GM12891 (cell line): ENCODE measurements around the gene CBX2.

Experiments used
- DNase-seq: peaks from one replicate; pipeline ENCODE4 v3.0.0; 2011; ENCODE audit warnings: low spot score; ENCODE audit not compliant: insufficient read length
- FAIRE-seq: peaks from 2 replicates; lab custom pipeline; 2011; peaks lifted over from hg19 to GRCh38; lab: Jason Lieb, UNC
- PAX5 ChIP-seq: IDR thresholded peaks from 2 replicates; pipeline ENCODE4 v1.6.1; 2011; ENCODE audit warnings: low read length, moderate library complexity, mild to moderate bottlenecking; ENCODE audit not compliant: insufficient read depth, severe bottlenecking
- POLR2A ChIP-seq: IDR thresholded peaks from 2 replicates; pipeline ENCODE4 v1.6.1; 2011; ENCODE audit warnings: low read depth, low read length, control low read depth
- POLR2AphosphoS5 ChIP-seq: IDR thresholded peaks from 2 replicates; pipeline ENCODE4 v1.6.1; 2011; ENCODE audit warnings: low read depth, low read length, control low read depth
- POU2F2 ChIP-seq: IDR thresholded peaks from 2 replicates; pipeline ENCODE4 v1.6.1; 2011; ENCODE audit warnings: low read depth, mild to moderate bottlenecking, control low read depth, low read length, moderate library complexity
- SPI1 ChIP-seq: IDR thresholded peaks from 2 replicates; pipeline ENCODE4 v1.6.1; 2011; ENCODE audit warnings: low read depth, low read length, control low read depth
- TAF1 ChIP-seq: IDR thresholded peaks from 2 replicates; pipeline ENCODE4 v1.6.1; 2011; ENCODE audit warnings: low read depth, low read length, control low read depth

CBX2 gene

DNA sequence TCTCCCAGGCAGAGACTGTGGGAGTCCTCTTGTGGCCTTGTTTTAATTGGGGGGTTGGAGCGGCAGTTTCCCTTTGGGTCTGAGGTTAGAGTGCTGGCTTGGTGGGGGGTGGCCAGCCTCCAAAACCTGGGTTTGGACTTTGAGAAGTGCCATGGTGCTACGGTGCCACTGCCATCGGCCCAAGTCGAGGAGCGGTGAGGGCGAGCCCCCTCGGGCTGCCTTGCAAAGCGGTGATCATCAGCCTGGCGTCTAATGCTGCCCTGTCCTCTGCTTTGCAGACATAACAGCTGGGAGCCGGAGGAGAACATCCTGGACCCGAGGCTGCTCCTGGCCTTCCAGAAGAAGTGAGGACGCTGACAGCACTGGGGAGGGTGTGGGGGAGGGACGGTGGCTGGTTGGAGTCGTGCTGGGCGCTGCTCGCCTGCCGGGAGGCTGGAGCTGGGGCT lies 1.2 kb downstream of the CBX2 start:
- FAIRE-seq (no peak), DNase-seq (no peak)
- TF ChIP-seq TAF1 (no peak), POLR2AphosphoS5 (no peak), POU2F2 (no peak), SPI1 (no peak), POLR2A (no peak), PAX5 (no peak)

DNA sequence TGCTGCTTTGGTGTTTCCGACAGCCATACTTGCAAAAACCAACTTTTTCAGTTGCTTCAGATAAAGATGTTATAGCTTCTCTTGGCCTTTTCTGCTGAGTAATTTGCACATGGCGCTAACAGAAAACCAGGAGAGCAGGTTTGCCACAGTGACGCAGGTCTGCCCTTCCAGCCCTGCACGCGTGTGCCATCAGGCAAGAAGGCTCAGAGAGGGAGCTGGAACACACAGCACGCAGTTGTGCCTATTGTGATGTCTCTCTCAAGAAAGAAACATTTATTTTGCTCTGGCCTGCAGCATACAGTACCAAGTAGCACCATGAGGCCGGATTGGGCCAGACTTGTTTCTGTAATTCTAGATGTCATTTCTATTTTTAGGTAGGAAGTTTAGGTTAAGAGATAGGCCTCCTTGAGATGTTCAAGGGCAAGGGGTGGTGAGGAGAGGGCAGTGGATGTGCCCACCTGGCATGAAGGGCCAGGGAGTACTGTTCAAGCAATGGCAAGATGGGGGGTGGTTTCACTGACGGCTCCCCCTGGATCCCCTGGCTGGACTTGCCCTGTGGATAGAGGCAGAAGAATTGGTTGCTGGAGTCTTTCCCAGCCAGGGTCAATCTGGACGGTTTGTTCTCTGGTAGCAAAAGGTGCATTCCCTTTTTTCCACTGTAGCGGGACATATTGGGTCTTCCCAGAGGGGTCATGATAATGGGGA lies 1.9 kb downstream of the CBX2 start:
- DNase-seq = no peak

DNA sequence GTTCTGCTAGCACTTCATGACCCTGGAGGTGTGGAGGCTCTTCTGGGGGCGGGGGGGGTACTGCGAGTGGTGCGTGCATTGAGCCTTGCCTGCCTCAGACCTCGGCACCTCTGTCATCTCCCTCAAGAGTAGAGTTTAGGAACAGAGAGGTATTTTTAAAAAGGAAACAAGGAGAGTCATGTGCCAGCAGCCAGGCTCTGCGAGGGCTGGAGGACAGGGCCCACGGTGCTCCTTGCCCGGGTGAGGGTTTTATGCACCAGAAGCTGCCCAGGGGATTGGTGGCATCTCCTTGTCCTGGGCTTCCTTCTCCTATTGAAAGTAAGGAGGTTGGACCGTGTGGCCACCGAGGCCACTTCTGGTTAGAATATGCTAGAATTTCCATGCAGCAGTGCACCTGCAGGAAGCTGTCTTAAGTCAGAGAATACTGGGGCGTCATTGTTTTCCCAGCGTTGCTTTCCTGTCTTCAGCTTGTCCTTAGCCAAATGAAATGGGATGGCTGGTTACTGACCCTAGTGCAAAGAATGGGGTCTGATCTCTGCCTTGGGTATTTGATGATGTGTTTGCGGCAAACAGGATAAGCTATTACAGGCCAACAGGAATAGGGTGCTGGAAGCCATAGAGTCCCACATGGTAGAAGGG lies 3.2 kb downstream of the CBX2 start:
- FAIRE-seq (no peak), DNase-seq (no peak)
- no peak for TF ChIP-seq POLR2AphosphoS5
- no peak for TF ChIP-seq POU2F2
- TF ChIP-seq PAX5 = no peak
- TF ChIP-seq TAF1 = no peak
- no peak for TF ChIP-seq POLR2A
- no peak for TF ChIP-seq SPI1

More for the DNA sequence above, 1.9 kb downstream of the CBX2 start:
- no peak for TF ChIP-seq TAF1
- TF ChIP-seq PAX5 = no peak
- no peak for TF ChIP-seq SPI1
- TF ChIP-seq POLR2AphosphoS5 = no peak
- TF ChIP-seq POU2F2 = no peak
- no peak for TF ChIP-seq POLR2A
- no peak for FAIRE-seq

DNA sequence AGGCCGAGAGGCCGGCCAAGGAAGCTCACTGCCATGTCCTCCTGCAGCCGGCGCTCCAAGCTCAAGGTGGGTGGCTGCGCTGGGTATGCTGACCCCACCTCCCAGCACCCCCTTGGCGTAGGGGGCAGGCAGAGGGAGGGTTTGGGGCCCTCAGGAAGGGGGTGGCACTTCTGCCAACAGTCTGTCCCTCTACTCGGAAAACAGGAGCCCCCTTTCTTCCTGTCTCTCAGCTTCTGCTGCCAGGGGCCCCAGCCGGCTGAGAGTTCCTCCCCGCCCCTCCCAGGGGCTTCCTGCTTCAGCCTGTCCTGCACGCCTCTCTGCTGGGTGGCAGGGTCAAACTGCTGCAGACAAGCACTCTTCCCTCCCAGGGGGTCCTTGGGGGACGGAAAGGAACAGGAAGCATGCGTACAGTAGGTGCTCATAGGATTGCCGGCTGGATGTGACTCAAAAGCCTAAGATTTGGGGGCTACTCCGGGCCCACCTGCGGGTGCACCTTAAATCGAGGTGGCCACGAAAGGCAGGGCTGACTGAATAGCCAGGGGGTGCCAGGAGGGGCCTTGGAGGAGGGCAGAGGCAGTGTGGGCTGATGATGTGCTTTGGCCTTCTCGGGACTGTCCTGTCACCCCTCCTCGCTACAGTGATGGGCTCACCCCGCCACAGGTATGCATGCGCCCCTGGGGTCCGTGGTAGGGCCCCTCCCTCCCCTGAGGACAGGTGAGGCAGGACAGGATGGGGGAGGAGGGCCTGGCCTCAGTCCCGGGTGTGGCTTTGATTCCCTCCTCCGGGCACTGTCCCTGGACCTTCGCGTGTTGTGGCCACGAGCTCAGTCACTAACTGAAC lies 4.0 kb downstream of the CBX2 start:
- FAIRE-seq (no peak), DNase-seq (no peak)

DNA sequence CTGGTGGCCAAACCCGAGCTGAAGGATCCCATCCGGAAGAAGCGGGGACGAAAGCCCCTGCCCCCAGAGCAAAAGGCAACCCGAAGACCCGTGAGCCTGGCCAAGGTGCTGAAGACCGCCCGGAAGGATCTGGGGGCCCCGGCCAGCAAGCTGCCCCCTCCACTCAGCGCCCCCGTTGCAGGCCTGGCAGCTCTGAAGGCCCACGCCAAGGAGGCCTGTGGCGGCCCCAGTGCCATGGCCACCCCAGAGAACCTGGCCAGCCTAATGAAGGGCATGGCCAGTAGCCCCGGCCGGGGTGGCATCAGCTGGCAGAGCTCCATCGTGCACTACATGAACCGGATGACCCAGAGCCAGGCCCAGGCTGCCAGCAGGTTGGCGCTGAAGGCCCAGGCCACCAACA lies 5.9 kb downstream of the CBX2 start:
- TF ChIP-seq POU2F2 (no peak), SPI1 (no peak), POLR2AphosphoS5 (no peak), POLR2A (no peak), PAX5 (no peak), TAF1 (no peak)
- FAIRE-seq (no peak), DNase-seq (no peak)

More for the DNA sequence above, 4.0 kb downstream of the CBX2 start:
- no peak for TF ChIP-seq POU2F2
- TF ChIP-seq POLR2A = no peak
- TF ChIP-seq SPI1 = no peak
- no peak for TF ChIP-seq PAX5
- no peak for TF ChIP-seq POLR2AphosphoS5
- TF ChIP-seq TAF1 = no peak

DNA sequence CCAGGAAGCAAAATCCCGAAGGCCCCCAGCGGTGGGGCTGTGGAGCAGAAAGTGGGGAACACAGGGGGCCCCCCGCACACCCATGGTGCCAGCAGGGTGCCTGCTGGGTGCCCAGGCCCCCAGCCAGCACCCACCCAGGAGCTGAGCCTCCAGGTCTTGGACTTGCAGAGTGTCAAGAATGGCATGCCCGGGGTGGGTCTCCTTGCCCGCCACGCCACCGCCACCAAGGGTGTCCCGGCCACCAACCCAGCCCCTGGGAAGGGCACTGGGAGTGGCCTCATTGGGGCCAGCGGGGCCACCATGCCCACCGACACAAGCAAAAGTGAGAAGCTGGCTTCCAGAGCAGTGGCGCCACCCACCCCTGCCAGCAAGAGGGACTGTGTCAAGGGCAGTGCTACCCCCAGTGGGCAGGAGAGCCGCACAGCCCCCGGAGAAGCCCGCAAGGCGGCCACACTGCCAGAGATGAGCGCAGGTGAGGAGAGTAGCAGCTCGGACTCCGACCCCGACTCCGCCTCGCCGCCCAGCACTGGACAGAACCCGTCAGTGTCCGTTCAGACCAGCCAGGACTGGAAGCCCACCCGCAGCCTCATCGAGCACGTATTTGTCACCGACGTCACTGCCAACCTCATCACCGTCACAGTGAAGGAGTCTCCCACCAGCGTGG lies 6.5 kb downstream of the CBX2 start:
- no peak for DNase-seq
- no peak for FAIRE-seq
- no peak for TF ChIP-seq POLR2AphosphoS5
- TF ChIP-seq PAX5 = no peak
- TF ChIP-seq POU2F2 = no peak
- TF ChIP-seq SPI1 = no peak
- TF ChIP-seq POLR2A = no peak
- TF ChIP-seq TAF1 = no peak

DNA sequence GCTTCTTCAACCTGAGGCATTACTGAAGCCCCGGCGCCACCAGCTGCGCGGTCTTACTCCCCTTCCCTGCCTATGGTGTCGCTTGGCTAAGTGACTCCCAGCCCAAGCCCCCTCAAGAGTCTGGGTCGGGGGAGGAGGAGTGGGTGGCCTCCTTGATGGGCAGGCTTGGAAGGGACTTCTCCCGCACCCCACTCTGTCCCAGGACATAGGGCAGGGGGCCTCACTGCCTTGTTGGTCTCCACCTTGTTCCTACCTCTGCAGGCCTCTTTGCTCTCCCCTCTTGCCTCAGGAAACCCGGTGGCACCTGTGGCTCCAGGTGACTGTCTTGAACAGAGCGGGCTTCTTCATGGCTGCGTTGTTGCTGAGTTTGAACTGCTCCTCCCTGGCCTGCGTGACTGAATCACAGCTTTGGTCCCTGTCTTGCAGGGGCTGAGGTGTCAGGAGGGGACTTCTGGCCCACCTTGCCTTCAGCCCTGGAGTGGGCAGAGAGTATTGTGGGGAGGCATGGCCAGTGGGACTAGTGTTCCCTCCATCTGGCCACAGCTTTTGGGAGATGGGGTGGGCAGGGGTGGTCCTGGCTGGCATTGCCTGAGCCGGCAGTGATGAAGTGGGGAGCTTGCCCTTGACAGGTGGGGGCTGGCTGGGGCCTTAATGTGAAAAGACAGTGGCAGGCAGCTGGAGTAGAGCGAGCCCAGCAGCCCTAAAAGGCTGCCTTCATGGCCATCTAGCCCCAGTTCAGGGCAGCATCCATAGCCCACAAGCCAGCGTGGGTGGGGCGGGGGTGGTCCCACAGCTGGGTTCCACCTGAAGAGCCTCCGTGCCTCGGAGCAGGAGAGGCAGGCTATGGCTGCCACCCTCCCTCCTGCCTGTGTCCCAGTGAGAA lies 7.3 kb downstream of the CBX2 start:
- FAIRE-seq = no peak
- no peak for DNase-seq
- TF ChIP-seq POLR2AphosphoS5 (no peak), POLR2A (no peak), SPI1 (no peak), TAF1 (no peak), PAX5 (no peak), POU2F2 (no peak)

DNA sequence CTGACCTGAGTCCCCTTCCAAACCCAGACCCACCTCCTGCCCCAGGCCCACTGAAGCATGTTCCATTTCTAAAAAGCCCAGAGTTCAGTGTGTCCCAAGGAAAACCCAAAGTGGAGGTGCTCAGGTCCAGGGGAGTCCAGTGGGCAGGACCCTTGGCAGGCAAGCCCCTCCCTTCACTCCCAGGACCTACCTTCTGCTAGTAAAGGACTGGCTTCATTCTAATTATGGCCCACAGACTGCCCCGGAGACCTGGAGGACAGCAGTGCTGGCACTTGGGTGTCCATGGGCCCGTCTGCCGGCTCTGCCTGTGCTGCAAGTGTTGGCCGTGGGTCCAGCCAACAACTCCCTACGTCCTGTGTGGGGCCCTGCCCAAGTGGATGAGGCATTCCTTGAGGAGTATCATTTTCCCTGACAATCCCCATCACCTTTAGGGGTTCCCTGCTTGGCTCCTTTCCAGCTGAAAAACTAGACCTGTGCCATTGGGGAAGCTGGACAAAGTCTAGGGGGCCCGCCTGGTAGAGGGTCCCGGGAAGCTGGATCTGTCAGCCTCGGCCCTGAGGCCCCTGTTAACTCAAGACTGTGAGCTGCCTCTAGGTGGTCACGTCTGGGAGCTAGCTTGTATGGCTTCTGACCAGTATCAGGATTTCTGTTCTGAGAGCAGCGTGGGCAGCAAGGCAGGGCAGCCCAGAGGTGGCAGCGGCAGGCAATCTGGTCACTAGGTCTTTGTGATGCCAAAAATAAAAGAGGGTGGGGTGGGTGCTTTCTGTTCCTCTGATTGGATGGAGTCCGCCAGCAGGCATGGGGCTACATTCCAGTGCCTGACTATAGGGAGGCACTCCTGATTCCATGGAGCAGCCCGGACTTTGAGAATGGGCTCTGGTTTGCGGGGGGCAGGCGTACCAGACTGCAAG lies 8.2 kb downstream of the CBX2 start:
- FAIRE-seq (no peak), DNase-seq (no peak)
- TF ChIP-seq POU2F2 (no peak), POLR2AphosphoS5 (no peak), POLR2A (no peak), SPI1 (no peak), TAF1 (no peak), PAX5 (no peak)
